PC-3 (cell line): Measurements from ENCODE around the gene TF.

Experiments used
- EZH2 ChIP-seq: fragments of 300-600 bp; sonication (generic); IDR thresholded peaks from one replicate; pipeline ENCODE4 v1.6.1; 2017; ENCODE audit warnings: antibody characterized with exemption, mild to moderate bottlenecking, low read length; ENCODE audit not compliant: unreplicated experiment
- TF ChIP-seq, protein P1 (sequence below): fragments of 300-600 bp; sonication (generic); conservative IDR thresholded peaks from 2 replicates; pipeline ENCODE4 v1.5.1; 2017; ENCODE audit warnings: antibody characterized with exemption, low read depth, mild to moderate bottlenecking, low read length

DNA sequence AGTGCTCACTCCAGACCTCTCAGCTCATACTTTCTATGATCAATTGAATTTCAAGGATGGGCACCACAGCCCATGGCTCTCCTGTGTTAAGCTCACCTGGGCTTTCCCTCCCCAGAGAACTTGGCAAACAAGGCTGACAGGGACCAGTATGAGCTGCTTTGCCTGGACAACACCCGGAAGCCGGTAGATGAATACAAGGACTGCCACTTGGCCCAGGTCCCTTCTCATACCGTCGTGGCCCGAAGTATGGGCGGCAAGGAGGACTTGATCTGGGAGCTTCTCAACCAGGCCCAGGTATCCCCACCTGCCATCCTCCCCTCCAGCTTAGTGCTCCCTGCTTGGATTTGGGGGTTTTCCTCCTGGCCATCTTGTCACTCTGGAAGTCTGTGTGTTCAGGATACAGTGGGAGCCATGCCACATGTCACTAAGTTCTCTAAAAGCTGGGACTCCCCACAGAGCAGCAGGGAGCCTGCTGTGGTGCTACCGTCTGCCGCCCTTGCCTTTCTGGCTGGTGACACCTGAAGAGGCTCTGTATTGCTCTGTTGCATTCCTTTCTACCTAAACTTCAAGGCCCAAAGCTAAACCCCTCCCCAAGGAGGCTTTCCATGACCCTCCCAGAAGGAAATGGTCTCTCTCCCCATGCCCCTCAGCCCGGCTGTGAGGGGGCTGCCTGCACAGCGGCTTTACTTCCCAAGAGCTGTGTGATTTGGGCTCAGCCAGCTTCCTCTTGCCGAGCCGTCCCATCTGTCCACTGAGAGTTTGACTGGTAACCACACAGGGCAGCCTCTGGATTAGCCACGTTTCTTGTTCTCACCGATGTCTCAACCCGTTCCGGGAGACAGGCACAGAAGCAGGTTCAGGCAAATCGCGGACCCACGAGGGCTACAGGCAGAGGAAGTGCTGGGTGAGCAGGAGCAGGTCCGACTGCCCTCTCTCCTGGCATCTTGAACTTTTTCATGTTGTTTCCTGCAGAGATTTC is 10.8 kb downstream of the TF start:
- TF ChIP-seq, protein P1, sequence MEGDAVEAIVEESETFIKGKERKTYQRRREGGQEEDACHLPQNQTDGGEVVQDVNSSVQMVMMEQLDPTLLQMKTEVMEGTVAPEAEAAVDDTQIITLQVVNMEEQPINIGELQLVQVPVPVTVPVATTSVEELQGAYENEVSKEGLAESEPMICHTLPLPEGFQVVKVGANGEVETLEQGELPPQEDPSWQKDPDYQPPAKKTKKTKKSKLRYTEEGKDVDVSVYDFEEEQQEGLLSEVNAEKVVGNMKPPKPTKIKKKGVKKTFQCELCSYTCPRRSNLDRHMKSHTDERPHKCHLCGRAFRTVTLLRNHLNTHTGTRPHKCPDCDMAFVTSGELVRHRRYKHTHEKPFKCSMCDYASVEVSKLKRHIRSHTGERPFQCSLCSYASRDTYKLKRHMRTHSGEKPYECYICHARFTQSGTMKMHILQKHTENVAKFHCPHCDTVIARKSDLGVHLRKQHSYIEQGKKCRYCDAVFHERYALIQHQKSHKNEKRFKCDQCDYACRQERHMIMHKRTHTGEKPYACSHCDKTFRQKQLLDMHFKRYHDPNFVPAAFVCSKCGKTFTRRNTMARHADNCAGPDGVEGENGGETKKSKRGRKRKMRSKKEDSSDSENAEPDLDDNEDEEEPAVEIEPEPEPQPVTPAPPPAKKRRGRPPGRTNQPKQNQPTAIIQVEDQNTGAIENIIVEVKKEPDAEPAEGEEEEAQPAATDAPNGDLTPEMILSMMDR = no peak
- TF ChIP-seq EZH2 = no peak
